A673 (cell line): Measurements from ENCODE around the gene HARS1. TPM values are rescaled to one million over a fixed set of nuclear protein-coding genes. Genes with fewer than 3 reads are reported as not detected.
A peak's percentile ranks its signal among the peaks of the same experiment; 100 is the strongest.
"Not testable (repeated sequence)": the region's sequence is repeated elsewhere in the genome, so short reads cannot be mapped to it uniquely, and the experiment has no call there.

Experiments used
- BruUV-seq: library from RNA; stranded (reverse); fragments of 400-500 nt; replicated peaks from 2 replicates; lab custom pipeline; 2021; lab: Mats Ljungman, UMichigan
- CTCF ChIA-PET: fragments of 300-600 bp; sonication (Branson Sonifier 250); formaldehyde crosslinking; loops from one replicate; lab custom pipeline; 2022; ENCODE audit warnings: antibody characterized with exemption; lab: Charles Lee
- POLR2A ChIA-PET: fragments of 300-600 bp; sonication (Branson Sonifier 250); formaldehyde crosslinking; loops from one replicate; lab custom pipeline; 2022; ENCODE audit warnings: antibody characterized with exemption; ENCODE audit not compliant: low non-redundant PET; lab: Charles Lee
- DNase-seq: peaks from one replicate; pipeline ENCODE4 v3.0.0-alpha.2; 2015; ENCODE audit warnings: low spot score
- H3K27ac ChIP-seq: fragments of 200-600 bp; sonication (generic); 2 replicates; pipeline ENCODE4 v1.5.1; 2016; ENCODE audit warnings: mixed run types, low read depth, mild to moderate bottlenecking, mixed read lengths, antibody characterized with exemption, low read length; ENCODE audit not compliant: poor library complexity, severe bottlenecking
- H3K27me3 ChIP-seq: fragments of 200-600 bp; sonication (generic); replicated peaks from 2 replicates; pipeline ENCODE4 v1.6.1; 2017; ENCODE audit warnings: mixed run types, low read depth, mild to moderate bottlenecking, mixed read lengths, antibody characterized with exemption, low read length; ENCODE audit not compliant: insufficient read depth, poor library complexity
- H3K36me3 ChIP-seq: fragments of 200-600 bp; sonication (generic); 2 replicates; pipeline ENCODE4 v1.6.1; 2016; ENCODE audit warnings: mixed run types, mild to moderate bottlenecking, mixed read lengths, antibody characterized with exemption, low read length; ENCODE audit not compliant: insufficient read depth, poor library complexity, severe bottlenecking
- H3K4me1 ChIP-seq: fragments of 200-600 bp; sonication (generic); 2 replicates; pipeline ENCODE4 v1.6.1; 2017; ENCODE audit warnings: mixed run types, mild to moderate bottlenecking, mixed read lengths, antibody characterized with exemption, low read length; ENCODE audit not compliant: insufficient read depth, poor library complexity, severe bottlenecking
- H3K4me3 ChIP-seq: fragments of 200-600 bp; sonication (generic); 2 replicates; pipeline ENCODE4 v1.5.1; 2016; ENCODE audit warnings: low read depth, mixed run types, mild to moderate bottlenecking, mixed read lengths, low read length; ENCODE audit not compliant: poor library complexity, severe bottlenecking
- H3K9me3 ChIP-seq: fragments of 200-600 bp; sonication (generic); 2 replicates; pipeline ENCODE4 v1.6.1; 2016; ENCODE audit warnings: mixed run types, low read depth, mild to moderate bottlenecking, mixed read lengths, antibody characterized with exemption, low read length; ENCODE audit not compliant: poor library complexity, severe bottlenecking
- EZH2 ChIP-seq: fragments of 200-600 bp; sonication (generic); IDR thresholded peaks from 2 replicates; pipeline ENCODE4 v1.6.1; 2017; ENCODE audit warnings: borderline replicate concordance, low read depth, mild to moderate bottlenecking, mixed read lengths, antibody characterized with exemption, low read length; ENCODE audit not compliant: poor library complexity, severe bottlenecking
- intact Hi-C: fragments of 100-400 bp; cut with micrococcal nuclease; formaldehyde crosslinking; loops from one replicate; pipeline ENCODE4 v1.10.0; 2022; ENCODE audit not compliant: unreplicated experiment
- total RNA-seq: library from RNA; stranded (reverse); gene quantifications from 2 replicates; pipeline ENCODE4 v1.2.3, GENCODE V29; 2021
- TF ChIP-seq, protein P1 (sequence below): fragments of 300-800, 200-600 bp; sonication (generic); conservative IDR thresholded peaks from 2 replicates; pipeline ENCODE4 v1.5.1; 2017; ENCODE audit warnings: low read depth, mild to moderate bottlenecking, antibody characterized with exemption, low read length, moderate library complexity, mixed read lengths

HARS1 gene
- total RNA-seq, 1 experiment from 2014 or later: 101 TPM

DNA sequence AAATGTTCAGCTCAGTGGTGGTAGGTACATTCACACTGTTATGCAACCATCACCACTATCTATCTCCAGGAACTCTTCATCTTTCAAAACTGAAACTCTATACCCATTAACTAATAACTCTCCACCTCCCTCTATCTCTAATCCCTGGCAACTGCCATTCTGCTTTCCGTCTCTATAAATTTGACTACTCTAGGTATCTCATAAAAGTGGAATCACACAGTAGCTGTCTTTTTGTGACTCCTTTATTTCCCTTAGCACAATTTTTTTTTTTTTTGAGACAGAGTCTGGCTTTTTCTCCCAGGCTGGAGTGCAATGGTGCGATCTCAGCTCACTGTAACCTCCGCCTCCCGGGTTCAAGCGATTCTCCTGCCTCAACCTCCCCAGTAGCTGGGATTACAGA, 30.2 kb upstream of the HARS1 start:
- POLR2A ChIA-PET, H3K9me3 ChIP-seq, H3K4me3 ChIP-seq, H3K27ac ChIP-seq, intact Hi-C loops, H3K27me3 ChIP-seq, BruUV-seq, H3K36me3 ChIP-seq, H3K4me1 ChIP-seq: not testable (repeated sequence)
- TF ChIP-seq, protein P1, sequence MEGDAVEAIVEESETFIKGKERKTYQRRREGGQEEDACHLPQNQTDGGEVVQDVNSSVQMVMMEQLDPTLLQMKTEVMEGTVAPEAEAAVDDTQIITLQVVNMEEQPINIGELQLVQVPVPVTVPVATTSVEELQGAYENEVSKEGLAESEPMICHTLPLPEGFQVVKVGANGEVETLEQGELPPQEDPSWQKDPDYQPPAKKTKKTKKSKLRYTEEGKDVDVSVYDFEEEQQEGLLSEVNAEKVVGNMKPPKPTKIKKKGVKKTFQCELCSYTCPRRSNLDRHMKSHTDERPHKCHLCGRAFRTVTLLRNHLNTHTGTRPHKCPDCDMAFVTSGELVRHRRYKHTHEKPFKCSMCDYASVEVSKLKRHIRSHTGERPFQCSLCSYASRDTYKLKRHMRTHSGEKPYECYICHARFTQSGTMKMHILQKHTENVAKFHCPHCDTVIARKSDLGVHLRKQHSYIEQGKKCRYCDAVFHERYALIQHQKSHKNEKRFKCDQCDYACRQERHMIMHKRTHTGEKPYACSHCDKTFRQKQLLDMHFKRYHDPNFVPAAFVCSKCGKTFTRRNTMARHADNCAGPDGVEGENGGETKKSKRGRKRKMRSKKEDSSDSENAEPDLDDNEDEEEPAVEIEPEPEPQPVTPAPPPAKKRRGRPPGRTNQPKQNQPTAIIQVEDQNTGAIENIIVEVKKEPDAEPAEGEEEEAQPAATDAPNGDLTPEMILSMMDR: peak; percentile 35
- peak; percentile 26 for DNase-seq
- CTCF ChIA-PET: interaction anchor here (0.6 to 1.0 kb wide), 2 partner anchors 11 to 349 kb away, joined by 3 to 5 read pairs; no protein-coding TSS in a partner anchor

DNA sequence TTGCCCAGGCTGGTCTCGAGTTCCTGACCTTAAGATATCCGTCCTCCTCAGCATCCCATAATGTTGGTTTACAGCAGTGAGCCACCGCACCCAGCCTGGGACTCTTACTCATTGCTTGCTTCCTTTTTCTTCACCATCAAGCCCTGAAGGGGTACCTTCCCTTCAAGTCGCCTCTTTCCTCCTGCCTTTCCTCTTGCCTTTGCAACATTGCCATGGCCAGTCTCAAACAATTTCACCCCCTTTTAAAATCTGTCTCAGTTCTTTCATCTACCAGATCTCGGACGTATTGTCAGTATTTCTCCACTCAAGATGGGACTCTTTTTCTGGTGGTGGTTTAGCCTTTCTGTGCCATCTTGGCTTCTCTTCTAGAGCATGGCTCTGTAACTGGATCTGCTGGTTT, 29.6 kb upstream of the HARS1 start:
- H3K27me3 ChIP-seq, H3K36me3 ChIP-seq, DNase-seq, H3K27ac ChIP-seq, H3K9me3 ChIP-seq, BruUV-seq, H3K4me3 ChIP-seq, H3K4me1 ChIP-seq: not testable (repeated sequence)
- ChIA-PET POLR2A (interaction anchor here (0.7 kb wide), 1 partner anchor 188 kb away, joined by 3 read pairs; no protein-coding TSS in a partner anchor), CTCF (interaction anchor here (0.6 to 1.0 kb wide), 6 partner anchors 10 to 648 kb away, joined by 3 to 6 read pairs (median 4); no protein-coding TSS in a partner anchor)
- intact Hi-C loops: loop anchor here (1.0 kb wide), 1 partner anchor 357 kb away; no protein-coding TSS in a partner anchor

DNA sequence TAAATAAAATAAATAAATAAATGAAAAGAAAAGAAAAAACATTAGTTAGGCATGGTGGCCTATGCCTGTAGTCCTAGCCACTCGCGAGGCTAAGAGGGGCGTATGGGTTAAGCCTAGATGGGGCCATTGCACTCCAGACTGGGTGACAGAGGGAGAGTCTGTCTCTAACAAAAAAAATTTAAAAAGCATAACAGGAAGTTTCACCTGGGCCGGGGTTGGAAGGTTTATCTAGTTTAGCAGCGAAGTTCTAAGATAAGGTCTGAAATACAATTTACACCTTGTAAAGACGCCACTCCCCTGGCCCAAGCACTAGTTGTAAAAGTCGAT, 27.1 kb upstream of the HARS1 start:
- intact Hi-C loops: loop anchor here (10.0 kb wide), 1 partner anchor 163 kb away; the partner anchor contains the start of gene SRA1
- Histone ChIP-seq H3K27ac (no peak overlapping the region), H3K36me3 (no peaks in the 10 kb centered on the region), H3K9me3 (no peaks in the 10 kb centered on the region), H3K27me3 (no peaks in the 10 kb centered on the region), H3K4me3 (no peak overlapping the region), H3K4me1 (no peaks in the 10 kb centered on the region)
- no TSS peak for BruUV-seq
- CTCF ChIA-PET: no interaction called here
- no peak for DNase-seq
- POLR2A ChIA-PET: no interaction called here
- TF ChIP-seq, protein P1: no peak
- TF ChIP-seq EZH2: no peak

DNA sequence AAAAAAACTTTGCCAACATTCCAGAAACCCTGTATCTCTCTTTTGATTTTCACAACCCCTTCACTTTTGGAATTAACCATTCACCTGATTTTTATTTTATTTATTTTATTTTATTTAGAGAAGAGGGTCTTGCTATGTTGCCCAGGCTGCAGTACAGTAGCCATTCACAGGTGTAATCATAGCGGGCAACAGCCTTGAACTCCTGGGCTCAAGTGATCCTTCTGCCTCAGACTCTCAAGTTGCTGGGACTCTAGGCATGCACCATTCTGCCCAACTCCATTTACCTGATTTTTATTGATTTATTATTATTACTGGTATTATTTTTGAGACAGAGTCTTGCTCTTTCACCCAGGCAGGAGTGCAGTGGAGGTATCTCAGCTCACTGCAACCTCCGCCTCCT, 25.1 kb upstream of the HARS1 start:
- H3K4me3 ChIP-seq, H3K27me3 ChIP-seq, CTCF ChIA-PET, POLR2A ChIA-PET, BruUV-seq, DNase-seq, H3K27ac ChIP-seq, H3K9me3 ChIP-seq, H3K4me1 ChIP-seq, H3K36me3 ChIP-seq: not testable (repeated sequence)
- intact Hi-C loops: loop anchor here (10.0 kb wide), 1 partner anchor 161 kb away; the partner anchor contains the start of gene SRA1
